Measurements from ENCODE around the gene TIMM10.

Gene TIMM10

DNA sequence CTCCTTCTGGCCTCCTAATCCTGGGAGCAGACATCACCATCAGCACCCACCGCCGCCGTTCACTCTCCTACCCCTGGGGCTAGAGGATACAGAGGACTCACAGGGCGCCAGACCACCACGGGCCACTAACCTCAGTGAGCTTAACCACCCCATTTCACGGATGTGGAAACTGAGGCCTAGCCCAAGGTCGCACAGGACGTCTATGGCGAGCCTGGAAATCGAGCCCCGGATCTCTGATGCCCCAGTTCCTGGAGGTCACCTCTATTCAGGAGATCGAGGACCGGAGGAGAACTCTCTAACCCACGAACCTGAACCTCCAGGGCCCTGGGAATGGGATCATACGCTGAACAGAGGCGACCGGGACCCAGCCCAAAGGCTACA, 349 bp downstream of the TIMM10 start:
- no peak for DNase-seq (ENCODE audit: low read depth)
- H3K4me3 ChIP-seq (ENCODE audit: control insufficient read depth, low read depth, low read length): peak overlapping the region; percentile 94
- TF ChIP-seq, protein P1, sequence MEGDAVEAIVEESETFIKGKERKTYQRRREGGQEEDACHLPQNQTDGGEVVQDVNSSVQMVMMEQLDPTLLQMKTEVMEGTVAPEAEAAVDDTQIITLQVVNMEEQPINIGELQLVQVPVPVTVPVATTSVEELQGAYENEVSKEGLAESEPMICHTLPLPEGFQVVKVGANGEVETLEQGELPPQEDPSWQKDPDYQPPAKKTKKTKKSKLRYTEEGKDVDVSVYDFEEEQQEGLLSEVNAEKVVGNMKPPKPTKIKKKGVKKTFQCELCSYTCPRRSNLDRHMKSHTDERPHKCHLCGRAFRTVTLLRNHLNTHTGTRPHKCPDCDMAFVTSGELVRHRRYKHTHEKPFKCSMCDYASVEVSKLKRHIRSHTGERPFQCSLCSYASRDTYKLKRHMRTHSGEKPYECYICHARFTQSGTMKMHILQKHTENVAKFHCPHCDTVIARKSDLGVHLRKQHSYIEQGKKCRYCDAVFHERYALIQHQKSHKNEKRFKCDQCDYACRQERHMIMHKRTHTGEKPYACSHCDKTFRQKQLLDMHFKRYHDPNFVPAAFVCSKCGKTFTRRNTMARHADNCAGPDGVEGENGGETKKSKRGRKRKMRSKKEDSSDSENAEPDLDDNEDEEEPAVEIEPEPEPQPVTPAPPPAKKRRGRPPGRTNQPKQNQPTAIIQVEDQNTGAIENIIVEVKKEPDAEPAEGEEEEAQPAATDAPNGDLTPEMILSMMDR (IDR thresholded peaks at IDR 0.05; ENCODE audit: control insufficient read depth, insufficient read depth, low read depth, low read length, missing control alignments): no peak

DNA sequence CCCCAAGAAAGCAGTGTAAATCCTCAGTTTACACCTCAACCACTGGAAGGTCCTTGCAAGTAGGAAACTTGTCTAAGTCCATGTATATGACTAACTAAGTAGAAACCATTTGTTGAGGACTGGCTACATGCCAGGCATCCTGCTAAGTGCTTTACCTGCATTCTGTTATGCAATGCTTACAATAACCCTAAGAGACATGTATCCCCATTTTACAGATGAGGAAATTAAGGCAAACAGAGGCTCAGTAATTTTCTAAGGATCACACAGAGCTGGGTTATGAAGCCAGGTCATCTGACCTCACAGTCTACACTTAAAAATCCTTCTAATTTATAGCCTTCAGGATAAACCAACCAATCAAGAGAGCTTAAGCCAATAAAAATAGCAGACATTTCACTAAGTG, 1.5 kb downstream of the TIMM10 start:
- DNase-seq (ENCODE audit: low read depth): no peak
- TF ChIP-seq, protein P1 (IDR thresholded peaks at IDR 0.05; ENCODE audit: control insufficient read depth, insufficient read depth, low read depth, low read length, missing control alignments): no peak
- H3K4me3 ChIP-seq (ENCODE audit: control insufficient read depth, low read depth, low read length): no peak overlapping the region

DNA sequence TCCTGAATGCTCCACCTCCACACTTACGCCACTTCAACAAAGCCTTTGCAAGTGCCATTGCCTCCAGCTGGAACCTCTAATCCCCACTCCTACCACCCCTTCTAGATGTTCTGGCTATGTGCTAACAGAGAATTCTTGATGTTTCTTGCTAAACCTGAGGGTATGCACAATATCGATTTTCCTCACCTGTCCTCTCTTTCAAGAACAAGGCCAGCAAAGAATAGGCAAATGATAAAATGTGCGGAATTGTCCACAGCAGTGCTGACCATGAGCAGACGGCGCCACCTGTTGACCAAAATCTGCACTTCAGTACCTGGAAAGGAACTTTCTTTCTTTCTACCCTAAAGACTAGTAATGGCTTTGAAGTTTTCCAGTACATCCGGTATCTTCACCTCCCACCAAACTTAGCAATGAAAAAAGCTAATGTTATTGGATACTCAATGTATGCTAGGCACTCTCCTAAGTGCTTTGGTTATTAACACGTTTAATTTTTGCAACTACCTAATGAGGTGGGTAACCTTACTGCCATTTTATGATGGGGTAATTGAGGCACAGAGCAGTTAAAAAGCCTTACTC, 3.4 kb downstream of the TIMM10 start:
- TF ChIP-seq, protein P1 (IDR thresholded peaks at IDR 0.05; ENCODE audit: control insufficient read depth, insufficient read depth, low read depth, low read length, missing control alignments): peak; percentile 91
- no peak overlapping the region for H3K4me3 ChIP-seq (ENCODE audit: control insufficient read depth, low read depth, low read length)
- no peak for DNase-seq (ENCODE audit: low read depth)

DNA sequence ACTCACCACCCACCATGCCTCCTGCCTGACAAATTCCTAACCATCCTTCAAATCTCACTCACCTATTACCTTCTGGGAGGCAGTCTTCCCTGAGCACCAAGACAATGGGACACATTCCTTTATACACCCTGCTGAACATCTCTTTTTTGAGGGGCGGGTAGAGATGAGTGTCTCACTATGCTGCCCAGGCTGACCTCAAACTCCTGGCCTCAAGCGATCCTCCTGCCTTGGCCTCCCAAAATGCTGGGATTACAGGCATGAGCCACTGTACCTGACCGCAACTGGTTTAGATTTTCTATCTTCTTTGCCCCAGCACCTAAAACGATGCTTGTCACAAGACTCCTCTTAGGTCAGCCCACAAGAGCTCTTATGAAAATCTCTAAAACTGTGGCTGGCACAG, 7.1 kb downstream of the TIMM10 start:
- no peak overlapping the region for H3K4me3 ChIP-seq (ENCODE audit: control insufficient read depth, low read depth, low read length)
- no peak for DNase-seq (ENCODE audit: low read depth)
- TF ChIP-seq, protein P1 (IDR thresholded peaks at IDR 0.05; ENCODE audit: control insufficient read depth, insufficient read depth, low read depth, low read length, missing control alignments): no peak

DNA sequence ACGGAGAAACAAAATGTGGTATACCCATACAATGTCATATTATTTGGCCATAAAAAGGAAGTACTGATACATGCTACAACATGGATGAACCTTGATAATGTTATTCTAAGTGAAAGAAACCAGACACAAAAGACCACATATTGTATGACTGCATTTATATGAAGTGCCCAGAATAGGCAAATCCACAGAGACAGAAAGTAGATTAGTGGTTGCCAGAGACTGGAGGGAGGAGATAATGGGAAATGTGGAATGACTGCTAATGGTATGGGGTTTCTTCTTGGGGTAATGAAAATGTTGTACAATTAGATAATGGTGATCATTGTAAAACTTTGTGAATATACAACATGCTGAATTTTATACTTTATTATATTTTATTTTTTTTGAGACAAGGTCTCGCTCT, 9.4 kb downstream of the TIMM10 start:
- DNase-seq (ENCODE audit: low read depth): no peak
- TF ChIP-seq, protein P1 (IDR thresholded peaks at IDR 0.05; ENCODE audit: control insufficient read depth, insufficient read depth, low read depth, low read length, missing control alignments): no peak
- no peak overlapping the region for H3K4me3 ChIP-seq (ENCODE audit: control insufficient read depth, low read depth, low read length)

DNA sequence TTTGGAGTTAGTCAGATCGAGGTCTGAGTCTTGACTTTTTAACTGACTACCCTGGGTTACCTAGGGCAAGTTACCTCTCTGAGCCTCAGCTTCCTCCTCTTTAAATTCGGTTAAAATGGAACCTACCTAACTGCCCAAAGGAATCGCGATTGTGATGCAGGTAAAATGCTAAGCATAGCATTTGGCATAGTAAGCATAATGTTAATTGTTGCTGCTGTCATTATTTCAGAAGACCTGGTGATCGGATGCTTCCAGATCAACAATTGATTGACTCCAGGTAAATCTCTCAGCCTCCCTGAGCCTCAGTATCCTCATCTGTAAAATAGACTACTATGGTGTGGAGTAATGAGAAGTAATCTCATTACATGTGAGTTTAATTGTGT, 14.5 kb downstream of the TIMM10 start:
- peak overlapping the region; percentile 87 for H3K4me3 ChIP-seq (ENCODE audit: control insufficient read depth, low read depth, low read length)
- DNase-seq (ENCODE audit: low read depth): no peak
- TF ChIP-seq, protein P1 (IDR thresholded peaks at IDR 0.05; ENCODE audit: control insufficient read depth, insufficient read depth, low read depth, low read length, missing control alignments): no peak

Measured in AG09309 (cell line).